K562 (cell line): ENCODE measurements around the gene BAIAP3. TPM values are rescaled to one million over a fixed set of nuclear protein-coding genes. Genes with fewer than 3 reads are reported as not detected.
A peak's percentile ranks its signal among the peaks of the same experiment; 100 is the strongest.

Source experiments
- GTF2A2 ChIP-seq: IDR thresholded peaks from 2 replicates; pipeline ENCODE4 v1.6.1; 2016; ENCODE audit warnings: mild to moderate bottlenecking, missing genetic modification characterization, missing compliant biosample characterization
- RAD21 ChIP-seq, 2 experiments: fragments of 250-450 bp in 1 of 2; fragments of 450-650 bp in 1 of 2; sonication (Bioruptor Pico) in 1 of 2; formaldehyde crosslinking in 1 of 2; IDR thresholded peaks in 1 of 2; conservative IDR thresholded peaks in 1 of 2; 2 replicates each; pipeline versions ENCODE4 v1.4.0 to v1.8.0; 2020 to 2022; ENCODE audit warnings: mild to moderate bottlenecking in 2 of 2, moderate library complexity in 1 of 2
- REST ChIP-seq, 2 experiments: fragments of 450-650 bp; formaldehyde crosslinking in 1 of 2; IDR thresholded peaks; 2 replicates each; pipeline versions ENCODE4 v1.4.0 to v1.6.1; 2014 to 2020; ENCODE audit warnings: mild to moderate bottlenecking in 2 of 2, borderline replicate concordance in 1 of 2, low read depth in 1 of 2
- polyA plus RNA-seq, 8 experiments: library from polyadenylated mRNA; depleted of rRNA in 4 of 8; stranded (reverse) in 5 of 8; unstranded in 3 of 8; fragments of >200 nt; fragmentation: Nextera tagmentation in 2 of 8; fragmentation: Illumina TruSeq in 1 of 8; extraction: Ambion mirVana in 2 of 8; extraction: Trizol in 1 of 8; gene quantifications; 2 replicates each; pipeline versions ENCODE4 v1.2.1 to v1.2.3, GENCODE V29; 2011 to 2014; ENCODE audit warnings: inconsistent platforms in 1 of 8, missing spikeins in 1 of 8
- total RNA-seq, 7 experiments: library from RNA; depleted of rRNA in 6 of 7; stranded (reverse); fragments of >200 nt in 6 of 7; fragmentation: Illumina TruSeq in 2 of 7; extraction: Trizol in 2 of 7; gene quantifications; 2 replicates each; pipeline versions ENCODE4 v1.2.1 to v1.2.3, GENCODE V29; 2011 to 2021; ENCODE audit warnings: low replicate concordance in 1 of 7

BAIAP3 gene
- total and polyA plus RNA-seq, 9 of the 15 experiments (the other 6 are each of a cell fraction or from before 2014, with no cell fraction given), result 0.03 to 4.5 (median 0.57) TPM; not detected in 1

- TF ChIP-seq REST (IDR thresholded peaks at IDR 0.05; ENCODE audit: borderline replicate concordance) (peak; percentile 43; the same call in 1 of the 2 replicates), REST (CRISPR knock-in tag; IDR thresholded peaks at IDR 0.05; ENCODE audit: low read depth) (no peak), RAD21 (CRISPR knock-in tag; conservative IDR thresholded peaks at IDR 0.05 in 1 of 2, IDR thresholded peaks at IDR 0.05 in 1 of 2) (peak in 1 of 2 experiments; percentile 54; a peak in 2 of 4 replicates), GTF2A2 (no peak)
Measured at GRCh38 chr16:1346422-1347285, 13.2 kb downstream of the BAIAP3 start (continued).
